SK-N-SH (cell line): Measurements from ENCODE around the gene ABCG4. TPM values are rescaled to one million over a fixed set of nuclear protein-coding genes. Genes with fewer than 3 reads are reported as not detected.

Experiments used
- CTCF ChIA-PET: fragments of 300-600, 350-600 bp; formaldehyde crosslinking; extraction: SDS; loops from one replicate; lab custom pipeline; 2021; lab: Yijun Ruan, JAX
- POLR2A ChIA-PET: fragments of 350-600 bp; sonication (Branson Sonifier 250); formaldehyde crosslinking; extraction: SDS; loops from one replicate; lab custom pipeline; 2020; ENCODE audit warnings: antibody characterized with exemption, inconsistent platforms; lab: Yijun Ruan, JAX
- DNase-seq: peaks from one replicate; pipeline ENCODE4 v3.0.0; 2012
- H2AFZ ChIP-seq: fragments of 200-600 bp; sonication (generic); 2 replicates; pipeline ENCODE4 v1.8.1; 2016; ENCODE audit warnings: antibody characterized with exemption, mild to moderate bottlenecking, low read depth
- H3F3A ChIP-seq: fragments of 200-600 bp; sonication (generic); replicated peaks from 2 replicates; pipeline ENCODE3; 2016; ENCODE audit warnings: antibody characterized with exemption, mild to moderate bottlenecking; ENCODE audit not compliant: insufficient read depth
- H3K27ac ChIP-seq, 2 experiments: fragments of 200-500 bp in 1 of 2; fragments of 200-600 bp in 1 of 2; sonication (Bioruptor generic) in 1 of 2; sonication (generic), shearing (Covaris generic) in 1 of 2; 2 replicates each; pipeline versions ENCODE4 v1.5.1 to v1.6.1; 2014 to 2016; ENCODE audit warnings: low read depth in 2 of 2, inconsistent platforms in 1 of 2, low read length in 1 of 2, mild to moderate bottlenecking in 1 of 2, mixed read lengths in 1 of 2
- H3K27me3 ChIP-seq: fragments of 200-600 bp; sonication (generic), shearing (Covaris generic); 2 replicates; pipeline ENCODE4 v1.6.1; 2016; ENCODE audit warnings: mixed run types; ENCODE audit not compliant: insufficient read depth
- H3K36me3 ChIP-seq, 2 experiments: fragments of 200-500 bp in 1 of 2; fragments of 200-600 bp in 1 of 2; sonication (Bioruptor generic) in 1 of 2; sonication (generic) in 1 of 2; replicated peaks in 1 of 2; 2 replicates each; pipeline versions ENCODE3 to v1.5.1; 2014 to 2016; ENCODE audit warnings: low read length in 1 of 2, mild to moderate bottlenecking in 1 of 2; ENCODE audit not compliant: insufficient read depth in 2 of 2, control insufficient read depth in 1 of 2
- H3K4me1 ChIP-seq, 2 experiments: fragments of 200-500 bp in 1 of 2; fragments of 200-600 bp in 1 of 2; sonication (Bioruptor generic) in 1 of 2; sonication (generic), shearing (Covaris generic) in 1 of 2; 2 replicates each; pipeline versions ENCODE4 v1.5.1 to v1.6.1; 2014 to 2016; ENCODE audit warnings: low read depth in 1 of 2, low read length in 1 of 2, mixed run types in 1 of 2; ENCODE audit not compliant: insufficient read depth in 2 of 2, control insufficient read depth in 1 of 2
- H3K4me2 ChIP-seq: fragments of 200-600 bp; sonication (generic), shearing (Covaris generic); 2 replicates; pipeline ENCODE4 v1.6.1; 2017; ENCODE audit warnings: mixed run types
- H3K4me3 ChIP-seq, 2 experiments: fragments of 200-500 bp in 1 of 2; fragments of 200-600 bp in 1 of 2; sonication (Bioruptor generic) in 1 of 2; sonication (generic), shearing (Covaris generic) in 1 of 2; 2 replicates each; pipeline versions ENCODE4 v1.5.1 to v1.8.1; 2014 to 2016; ENCODE audit warnings: low read depth in 2 of 2, inconsistent platforms in 1 of 2, low read length in 1 of 2, mild to moderate bottlenecking in 1 of 2, mixed read lengths in 1 of 2, moderate library complexity in 1 of 2
- H3K79me2 ChIP-seq: fragments of 200-600 bp; sonication (generic); 2 replicates; pipeline ENCODE4 v1.8.1; 2017; ENCODE audit warnings: mild to moderate bottlenecking; ENCODE audit not compliant: insufficient read depth
- H3K9ac ChIP-seq: fragments of 200-600 bp; sonication (generic); 2 replicates; pipeline ENCODE4 v1.6.1; 2017; ENCODE audit warnings: mixed run types
- H3K9me2 ChIP-seq: fragments of 200-600 bp; sonication (generic); 2 replicates; pipeline ENCODE4 v1.6.1; 2017; ENCODE audit warnings: mixed run types
- H3K9me3 ChIP-seq: fragments of 200-600 bp; sonication (generic); 2 replicates; pipeline ENCODE4 v1.6.1; 2017; ENCODE audit warnings: mixed run types, mild to moderate bottlenecking, moderate library complexity
- H4K20me1 ChIP-seq: fragments of 200-600 bp; sonication (generic); 2 replicates; pipeline ENCODE4 v1.6.1; 2017; ENCODE audit warnings: mild to moderate bottlenecking, mixed run types; ENCODE audit not compliant: insufficient read depth
- CHD2 ChIP-seq: fragments of 150-350 bp; IDR thresholded peaks from 2 replicates; pipeline ENCODE4 v1.6.1; 2018; ENCODE audit warnings: low read length; ENCODE audit not compliant: partially characterized antibody
- EP300 ChIP-seq, 2 experiments: IDR thresholded peaks; 2 replicates each; pipeline versions ENCODE4 v1.4.0 to v1.6.1; 2012; ENCODE audit warnings: borderline replicate concordance in 1 of 2, low read depth in 1 of 2, low read length in 1 of 2
- FOSL2 ChIP-seq: IDR thresholded peaks from 2 replicates; pipeline ENCODE4 v1.4.0; 2012; ENCODE audit warnings: low read depth, mild to moderate bottlenecking, moderate library complexity, borderline replicate concordance
- FOXJ3 ChIP-seq: sonication (generic); formaldehyde crosslinking; IDR thresholded peaks from 2 replicates; pipeline ENCODE4 v1.5.1; 2020; ENCODE audit warnings: mild to moderate bottlenecking, missing genetic modification reagents
- GABPA ChIP-seq: IDR thresholded peaks from 2 replicates; pipeline ENCODE4 v1.4.0; 2012; ENCODE audit warnings: low read depth, mild to moderate bottlenecking
- GATA2 ChIP-seq: sonication (generic); formaldehyde crosslinking; IDR thresholded peaks from 2 replicates; pipeline ENCODE4 v1.5.0; 2020; ENCODE audit warnings: mild to moderate bottlenecking, missing genetic modification reagents
- JUND ChIP-seq: IDR thresholded peaks from 2 replicates; pipeline ENCODE4 v1.4.0; 2012
- MEF2A ChIP-seq: IDR thresholded peaks from 2 replicates; pipeline ENCODE4 v1.4.0; 2012; ENCODE audit warnings: low read depth, borderline replicate concordance
- MXI1 ChIP-seq: IDR thresholded peaks from 2 replicates; pipeline ENCODE4 v1.6.1; 2012; ENCODE audit warnings: mild to moderate bottlenecking, low read depth, low read length, improper control_type of control experiment
- NRF1 ChIP-seq: IDR thresholded peaks from 2 replicates; pipeline ENCODE4 v1.6.1; 2012; ENCODE audit warnings: low read depth, mild to moderate bottlenecking, low read length
- POLR2AphosphoS5 ChIP-seq: IDR thresholded peaks from 2 replicates; pipeline ENCODE4 v1.6.1; 2012; ENCODE audit warnings: low read depth, low read length
- RCOR1 ChIP-seq: fragments of 150-350 bp; IDR thresholded peaks from 2 replicates; pipeline ENCODE4 v1.6.1; 2017; ENCODE audit warnings: antibody characterized with exemption, low read length
- RFX5 ChIP-seq: IDR thresholded peaks from 2 replicates; pipeline ENCODE4 v1.6.1; 2012; ENCODE audit warnings: mild to moderate bottlenecking, improper control_type of control experiment, low read length
- RXRA ChIP-seq: IDR thresholded peaks from 2 replicates; pipeline ENCODE4 v1.4.0; 2012; ENCODE audit warnings: low read depth, mild to moderate bottlenecking, borderline replicate concordance
- SIN3A ChIP-seq: IDR thresholded peaks from 2 replicates; pipeline ENCODE4 v1.6.1; 2012; ENCODE audit warnings: low read depth, mild to moderate bottlenecking, low read length, moderate library complexity, borderline replicate concordance
- SMC3 ChIP-seq: IDR thresholded peaks from 2 replicates; pipeline ENCODE4 v1.6.1; 2012; ENCODE audit warnings: low read depth, low read length, improper control_type of control experiment
- TAF1 ChIP-seq: IDR thresholded peaks from 2 replicates; pipeline ENCODE4 v1.6.1; 2012; ENCODE audit warnings: low read depth, mild to moderate bottlenecking, low read length, moderate library complexity, borderline replicate concordance
- TCF12 ChIP-seq: IDR thresholded peaks from 2 replicates; pipeline ENCODE4 v1.4.0; 2012
- TEAD4 ChIP-seq: IDR thresholded peaks from 2 replicates; pipeline ENCODE4 v1.4.0; 2012; ENCODE audit warnings: mild to moderate bottlenecking, borderline replicate concordance; ENCODE audit not compliant: insufficient read depth
- YY1 ChIP-seq: IDR thresholded peaks from 2 replicates; pipeline ENCODE4 v1.4.0; 2012; ENCODE audit warnings: low read depth, mild to moderate bottlenecking
- WGBS: methylation state at CpG from one replicate; pipeline ENCODE4 v1.1.6; 2017; ENCODE audit warnings: low lambda C conversion rate; 5-methylcytosine and 5-hydroxymethylcytosine counted together
- polyA plus RNA-seq, 3 experiments: library from polyadenylated mRNA; depleted of rRNA; stranded (reverse); fragments of >200 nt; gene quantifications; 2 replicates each; pipeline ENCODE4 v1.2.3, GENCODE V29; 2012
- TF ChIP-seq, protein P1 (sequence below): IDR thresholded peaks from 2 replicates; pipeline ENCODE4; 2012
- TF ChIP-seq, protein P2 (sequence below): fragments of 150-350 bp; IDR thresholded peaks from 2 replicates; pipeline ENCODE4 v1.6.1; 2016; ENCODE audit warnings: mild to moderate bottlenecking, low read depth, low read length
- TF ChIP-seq, protein P3 (sequence below): IDR thresholded peaks from 2 replicates; pipeline ENCODE4 v1.4.0; 2012; ENCODE audit warnings: low read depth, borderline replicate concordance

Gene ABCG4
- polyA plus RNA-seq, 1 of the 3 experiments (the other 2 are of a cell fraction): 0.72 TPM

DNA sequence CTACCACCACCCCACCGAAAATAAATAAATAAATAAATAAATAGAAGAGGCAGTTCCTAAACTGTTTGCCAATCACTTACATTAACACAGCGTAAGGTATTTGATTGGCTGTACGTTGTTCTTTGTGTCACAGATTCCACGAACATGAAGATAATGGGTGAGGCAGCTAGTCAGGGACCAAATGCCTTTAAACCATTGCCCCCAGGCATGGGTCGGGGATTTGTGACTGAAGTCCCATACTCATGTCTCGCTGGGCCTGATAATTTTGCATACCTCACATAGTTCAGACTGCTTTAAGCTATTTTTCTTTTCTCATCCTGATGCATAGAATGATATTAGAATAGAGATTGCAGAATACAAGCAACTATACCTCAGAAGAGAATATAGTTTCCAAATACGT is 53.7 kb downstream of the ABCG4 start:
- ChIA-PET POLR2A (no interaction called here), CTCF (interaction anchor here (0.6 to 1.1 kb wide), 4 partner anchors 15 to 81 kb away, joined by 3 to 4 read pairs (median 3); partner anchors contain the start of genes HINFP and NLRX1)
- WGBS: 82% methylated on average over 7 of the region's 7 CpGs

DNA sequence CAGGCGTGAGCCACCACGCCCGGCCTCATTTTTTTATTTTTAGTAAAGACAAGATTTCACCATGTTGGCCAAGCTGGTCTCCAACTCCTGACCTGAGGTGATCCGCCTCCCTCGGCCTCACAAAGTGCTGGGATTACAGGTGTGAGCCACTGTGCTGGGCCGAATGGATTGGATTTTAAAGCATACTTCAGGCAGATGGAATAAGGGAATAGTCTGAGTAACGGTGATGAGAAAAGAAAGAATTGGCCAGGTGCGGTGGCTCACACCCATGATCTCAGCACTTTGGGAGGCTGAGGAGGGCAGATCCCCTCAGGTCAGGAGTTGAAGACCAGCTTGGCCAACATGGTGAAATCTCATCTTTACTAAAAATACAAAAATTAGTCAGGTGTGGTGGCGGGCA is 55.2 kb downstream of the ABCG4 start:
- POLR2A ChIA-PET: no interaction called here
- TF ChIP-seq TEAD4 (no peak), RFX5 (no peak), SIN3A (no peak), MXI1 (no peak), YY1 (no peak), TCF12 (no peak), MEF2A (no peak), TAF1 (no peak)
- TF ChIP-seq, protein P1, sequence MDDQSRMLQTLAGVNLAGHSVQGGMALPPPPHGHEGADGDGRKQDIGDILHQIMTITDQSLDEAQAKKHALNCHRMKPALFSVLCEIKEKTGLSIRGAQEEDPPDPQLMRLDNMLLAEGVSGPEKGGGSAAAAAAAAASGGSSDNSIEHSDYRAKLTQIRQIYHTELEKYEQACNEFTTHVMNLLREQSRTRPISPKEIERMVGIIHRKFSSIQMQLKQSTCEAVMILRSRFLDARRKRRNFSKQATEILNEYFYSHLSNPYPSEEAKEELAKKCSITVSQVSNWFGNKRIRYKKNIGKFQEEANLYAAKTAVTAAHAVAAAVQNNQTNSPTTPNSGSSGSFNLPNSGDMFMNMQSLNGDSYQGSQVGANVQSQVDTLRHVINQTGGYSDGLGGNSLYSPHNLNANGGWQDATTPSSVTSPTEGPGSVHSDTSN: no peak
- TF ChIP-seq, protein P2, sequence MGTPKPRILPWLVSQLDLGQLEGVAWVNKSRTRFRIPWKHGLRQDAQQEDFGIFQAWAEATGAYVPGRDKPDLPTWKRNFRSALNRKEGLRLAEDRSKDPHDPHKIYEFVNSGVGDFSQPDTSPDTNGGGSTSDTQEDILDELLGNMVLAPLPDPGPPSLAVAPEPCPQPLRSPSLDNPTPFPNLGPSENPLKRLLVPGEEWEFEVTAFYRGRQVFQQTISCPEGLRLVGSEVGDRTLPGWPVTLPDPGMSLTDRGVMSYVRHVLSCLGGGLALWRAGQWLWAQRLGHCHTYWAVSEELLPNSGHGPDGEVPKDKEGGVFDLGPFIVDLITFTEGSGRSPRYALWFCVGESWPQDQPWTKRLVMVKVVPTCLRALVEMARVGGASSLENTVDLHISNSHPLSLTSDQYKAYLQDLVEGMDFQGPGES: no peak
- TF ChIP-seq, protein P3, sequence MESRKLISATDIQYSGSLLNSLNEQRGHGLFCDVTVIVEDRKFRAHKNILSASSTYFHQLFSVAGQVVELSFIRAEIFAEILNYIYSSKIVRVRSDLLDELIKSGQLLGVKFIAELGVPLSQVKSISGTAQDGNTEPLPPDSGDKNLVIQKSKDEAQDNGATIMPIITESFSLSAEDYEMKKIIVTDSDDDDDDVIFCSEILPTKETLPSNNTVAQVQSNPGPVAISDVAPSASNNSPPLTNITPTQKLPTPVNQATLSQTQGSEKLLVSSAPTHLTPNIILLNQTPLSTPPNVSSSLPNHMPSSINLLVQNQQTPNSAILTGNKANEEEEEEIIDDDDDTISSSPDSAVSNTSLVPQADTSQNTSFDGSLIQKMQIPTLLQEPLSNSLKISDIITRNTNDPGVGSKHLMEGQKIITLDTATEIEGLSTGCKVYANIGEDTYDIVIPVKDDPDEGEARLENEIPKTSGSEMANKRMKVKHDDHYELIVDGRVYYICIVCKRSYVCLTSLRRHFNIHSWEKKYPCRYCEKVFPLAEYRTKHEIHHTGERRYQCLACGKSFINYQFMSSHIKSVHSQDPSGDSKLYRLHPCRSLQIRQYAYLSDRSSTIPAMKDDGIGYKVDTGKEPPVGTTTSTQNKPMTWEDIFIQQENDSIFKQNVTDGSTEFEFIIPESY: no peak

More for the DNA sequence above, 53.7 kb downstream of the ABCG4 start:
- Histone ChIP-seq H3F3A (peaks cover 2% of the 10 kb centered on the region), H3K9me3 (no peaks in the 10 kb centered on the region), H3K4me1 (peaks cover 5 to 6% of the 10 kb centered on the region in 2 experiments; a peak in 3 of 4 replicates), H3K4me3 (no peak overlapping the region), H3K27me3 (no peaks in the 10 kb centered on the region), H3K4me2 (no peak overlapping the region), H3K9me2 (no peaks in the 10 kb centered on the region), H3K9ac (no peak overlapping the region), H3K79me2 (peaks cover 13% of the 10 kb centered on the region), H3K27ac (no peak overlapping the region), H2AFZ (no peak overlapping the region), H4K20me1 (peaks cover 8% of the 10 kb centered on the region), H3K36me3 (no peaks in the 10 kb centered on the region)
- no peak for TF ChIP-seq SIN3A
- TF ChIP-seq JUND: no peak
- no peak for TF ChIP-seq POLR2AphosphoS5
- TF ChIP-seq, protein P2: no peak
- TF ChIP-seq EP300 (IDR thresholded peaks at IDR 0.05; ENCODE audit: borderline replicate concordance in 1 of 2, low read depth in 1 of 2, low read length in 1 of 2): no peak
- TF ChIP-seq YY1: no peak
- TF ChIP-seq CHD2: no peak
- TF ChIP-seq GABPA: no peak
- TF ChIP-seq NRF1: no peak
- TF ChIP-seq RCOR1: no peak
- TF ChIP-seq, protein P3: no peak
- no peak for TF ChIP-seq SMC3
- TF ChIP-seq FOSL2: no peak
- no peak for TF ChIP-seq RXRA
- TF ChIP-seq FOXJ3 (CRISPR knock-in tag): no peak
- TF ChIP-seq GATA2 (CRISPR knock-in tag): no peak
- no peak for TF ChIP-seq RFX5
- TF ChIP-seq MXI1: no peak
- DNase-seq: no peak

More for the DNA sequence above, 55.2 kb downstream of the ABCG4 start:
- H2AFZ ChIP-seq: no peak overlapping the region
- peaks cover 28% of the 10 kb centered on the region for H3K79me2 ChIP-seq
- CTCF ChIA-PET: interaction anchor here (0.8 to 4.4 kb wide), 14 partner anchors 8 to 218 kb away, joined by 3 to 33 read pairs (median 6); no protein-coding TSS in a partner anchor
- H3K36me3 ChIP-seq: peaks cover 0 to 5% of the 10 kb centered on the region in 2 experiments
- H3K9me3 ChIP-seq: no peaks in the 10 kb centered on the region
- H3K4me1 ChIP-seq: peaks cover 5 to 7% of the 10 kb centered on the region in 2 experiments; a peak in 3 of 4 replicates
- H3F3A ChIP-seq: peaks cover 2% of the 10 kb centered on the region
- no peak overlapping the region for H3K4me2 ChIP-seq
- no peak overlapping the region for H3K27ac ChIP-seq
- WGBS: 96% methylated on average over 9 of the region's 9 CpGs
- H3K9ac ChIP-seq: no peak overlapping the region
- peaks cover 21% of the 10 kb centered on the region for H4K20me1 ChIP-seq
- no peaks in the 10 kb centered on the region for H3K9me2 ChIP-seq
- no peak for DNase-seq
- H3K27me3 ChIP-seq: no peaks in the 10 kb centered on the region
- no peak overlapping the region for H3K4me3 ChIP-seq
